Measurements from ENCODE around the gene HOXB3.

The HOXB3 gene

GRCh38 chr17:48589831-48590606, at the start of gene HOXB3:
HOXB3 (minus strand) TSS chr17:48590241; CDS start chr17:48552474, 37,767 bp downstream.
- DNase-seq = no peak

- no peak for DNase-seq
These were observed 49.1 kb upstream of the HOXB3 start for GRCh38 chr17:48639136-48639535.

DNA sequence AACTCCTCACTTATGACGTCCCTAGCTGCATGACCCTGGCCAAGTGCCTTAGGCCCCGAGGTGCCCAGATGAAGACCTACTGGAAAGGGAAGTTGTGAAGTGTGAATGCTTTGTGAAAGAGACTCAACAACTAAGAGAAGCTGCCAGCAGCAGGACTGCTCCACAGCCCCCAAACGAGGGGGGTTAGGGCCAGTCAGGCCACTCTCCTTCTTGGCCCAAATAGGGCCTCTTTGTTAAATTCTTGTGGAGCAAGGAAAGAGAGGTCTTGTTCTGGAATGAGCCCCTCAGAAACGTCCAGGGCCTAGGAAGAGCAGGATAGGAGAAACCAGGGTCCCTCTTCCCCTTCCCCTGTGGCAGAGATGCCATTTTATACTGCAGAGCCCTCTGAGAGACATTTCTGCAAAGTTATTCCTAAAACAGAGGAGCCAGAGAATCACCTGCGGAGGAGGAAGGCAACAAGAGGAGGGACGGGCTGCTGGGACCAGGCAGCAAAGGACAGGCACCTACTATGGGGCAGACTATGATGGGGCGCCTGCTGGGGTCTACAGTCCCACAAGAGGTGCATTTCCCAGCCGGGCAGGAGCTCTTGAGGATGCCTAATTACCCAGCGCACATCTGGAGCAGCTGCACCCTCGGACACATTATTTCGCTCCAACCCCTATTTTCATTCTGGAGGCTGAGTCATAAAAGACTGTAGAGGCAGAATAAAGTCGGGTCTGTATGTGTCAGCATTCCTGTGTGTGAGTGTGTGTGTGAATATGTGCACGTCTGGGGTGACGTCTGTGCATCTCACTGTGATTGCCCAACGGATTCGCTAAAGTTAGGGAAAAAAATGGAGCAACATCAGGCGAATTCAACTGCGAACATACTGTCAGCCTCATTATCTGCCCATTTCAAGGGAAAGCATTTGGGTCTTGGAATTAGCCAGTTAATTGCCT, 47.6 kb upstream of the HOXB3 start:
- no peak for DNase-seq

GRCh38 chr17:48636177-48637018, 46.4 kb upstream of the HOXB3 start:
- peak; percentile 78 to 89 for DNase-seq

DNA sequence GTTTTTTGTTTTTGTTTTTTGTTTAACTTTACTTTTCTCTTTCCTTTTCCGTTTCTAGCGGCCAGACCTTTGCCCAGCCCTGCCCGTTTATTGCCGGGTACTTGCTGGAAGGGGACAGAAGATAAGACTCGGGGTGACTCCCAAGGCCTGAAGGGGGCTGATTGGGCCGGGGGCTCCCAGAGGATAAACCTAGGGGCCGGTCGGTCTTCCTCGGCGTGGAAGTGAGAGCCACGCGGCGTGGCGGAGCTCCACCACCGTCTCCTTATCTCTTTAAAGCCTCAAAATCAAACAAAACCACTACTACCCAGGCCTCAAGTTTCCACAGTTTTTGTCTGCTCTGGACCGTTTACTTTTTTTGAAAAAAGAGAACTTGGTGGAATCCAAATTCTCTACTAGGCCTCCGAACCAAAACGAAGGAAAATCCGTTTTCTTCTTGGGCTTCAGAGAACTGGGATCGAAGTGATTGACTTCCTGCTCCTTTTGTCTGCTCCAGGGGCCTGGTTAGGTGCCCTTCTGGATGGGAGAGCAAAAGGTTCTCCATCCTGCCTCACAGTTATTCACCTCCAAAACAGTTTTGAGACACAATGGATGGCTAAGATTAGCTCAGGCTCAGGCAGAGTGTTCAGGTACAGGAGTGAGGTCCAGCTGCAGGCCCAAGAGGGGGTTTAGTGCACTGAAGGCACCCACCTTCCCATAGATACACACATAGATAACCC, 44.6 kb upstream of the HOXB3 start:
- DNase-seq = no peak

DNA sequence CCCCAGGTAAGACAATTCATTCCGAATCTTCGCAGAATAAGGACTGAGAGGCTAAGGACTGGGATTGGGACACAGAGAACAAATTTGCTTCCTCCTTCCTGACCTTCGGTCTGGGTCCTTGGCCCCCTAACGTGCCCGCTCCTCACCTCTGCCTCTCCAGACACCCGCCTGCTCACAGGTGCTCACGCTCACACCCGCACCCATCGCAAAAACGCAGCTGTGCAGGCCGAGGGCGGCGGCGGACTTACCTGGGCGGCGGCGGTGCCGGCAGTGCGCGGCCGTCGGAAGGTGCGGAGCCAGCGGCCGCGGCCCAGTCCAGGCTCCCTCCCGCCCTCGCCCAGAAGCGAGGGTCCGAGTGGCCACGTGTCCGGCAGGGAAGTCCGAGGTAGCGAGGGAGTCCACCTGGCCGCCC, 43.2 kb upstream of the HOXB3 start:
- DNase-seq = no peak

DNA sequence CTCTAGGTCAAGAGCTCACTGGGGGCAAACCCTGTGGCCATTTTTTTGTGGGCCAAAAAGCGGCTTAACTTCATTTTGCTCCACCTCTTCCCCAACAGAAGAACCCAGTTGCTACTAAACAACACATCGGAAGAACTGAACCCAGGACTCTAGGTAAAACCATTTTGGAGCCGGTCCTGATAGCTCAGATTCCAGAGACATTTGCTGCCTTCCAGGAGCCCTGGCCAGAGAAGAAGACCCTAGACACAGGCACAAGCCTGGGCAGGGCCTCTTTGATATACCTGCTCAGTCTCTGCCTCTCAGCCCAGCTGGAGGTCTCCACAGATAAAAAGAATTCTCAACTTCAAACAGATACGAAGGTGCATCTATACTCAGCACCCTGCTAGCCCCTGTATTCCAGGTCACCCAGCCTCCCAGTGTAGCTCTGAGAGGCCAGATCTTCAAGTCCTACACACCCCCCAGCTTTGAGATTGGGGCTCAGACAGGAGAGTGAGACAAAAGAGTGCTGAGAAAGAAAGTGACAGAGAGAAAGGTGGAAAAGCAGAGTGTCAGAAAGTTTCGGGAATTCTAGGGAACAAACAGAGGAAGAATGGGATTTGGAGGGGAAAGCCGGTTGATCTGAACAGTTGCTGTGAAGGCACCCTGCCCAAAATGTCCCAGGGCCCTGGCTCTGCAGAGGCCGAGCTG, 42.7 kb upstream of the HOXB3 start:
- no peak for DNase-seq

DNA sequence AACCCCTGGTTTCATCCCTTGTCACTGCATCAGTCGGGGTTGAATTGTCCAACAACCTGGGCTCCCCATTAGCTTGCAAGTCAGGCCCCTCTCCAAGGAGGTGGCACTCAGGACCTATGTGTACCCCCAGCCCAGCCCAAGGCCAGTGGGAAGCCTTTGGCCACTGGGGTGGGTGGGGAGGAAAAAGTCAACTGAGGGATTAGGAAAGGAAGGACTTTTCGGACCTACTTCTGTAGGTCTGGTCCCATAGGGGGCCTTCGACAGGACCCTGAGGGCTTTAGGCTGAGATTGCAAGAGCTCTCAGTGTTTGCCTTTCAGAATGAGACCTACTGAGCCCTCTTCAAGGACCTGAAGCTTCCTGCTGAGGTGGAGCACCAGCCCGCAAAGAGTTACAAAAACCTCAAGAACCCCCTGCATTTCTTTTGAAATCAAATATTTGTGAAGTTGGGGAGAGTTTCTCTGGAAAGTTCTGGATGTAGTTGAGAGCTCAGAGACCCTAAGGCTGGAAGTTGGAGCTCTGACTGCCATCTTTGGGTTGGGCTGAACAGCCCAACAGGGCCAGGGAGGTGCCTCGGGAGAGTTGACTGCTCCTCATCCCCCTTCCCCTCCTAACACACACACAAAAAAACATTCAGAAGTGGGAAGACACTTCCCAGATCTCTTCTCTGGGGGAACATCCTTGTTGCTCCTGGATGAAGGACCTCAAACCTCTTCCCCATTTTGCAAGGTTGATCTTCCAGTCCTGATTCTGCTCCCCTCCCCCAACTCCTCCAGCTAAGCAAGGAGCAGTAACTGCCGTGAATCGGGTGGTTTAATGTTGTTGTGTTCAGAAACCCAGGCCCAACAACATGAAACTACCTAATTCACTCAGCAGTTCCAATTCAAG, 41.9 kb upstream of the HOXB3 start:
- no peak for DNase-seq

DNA sequence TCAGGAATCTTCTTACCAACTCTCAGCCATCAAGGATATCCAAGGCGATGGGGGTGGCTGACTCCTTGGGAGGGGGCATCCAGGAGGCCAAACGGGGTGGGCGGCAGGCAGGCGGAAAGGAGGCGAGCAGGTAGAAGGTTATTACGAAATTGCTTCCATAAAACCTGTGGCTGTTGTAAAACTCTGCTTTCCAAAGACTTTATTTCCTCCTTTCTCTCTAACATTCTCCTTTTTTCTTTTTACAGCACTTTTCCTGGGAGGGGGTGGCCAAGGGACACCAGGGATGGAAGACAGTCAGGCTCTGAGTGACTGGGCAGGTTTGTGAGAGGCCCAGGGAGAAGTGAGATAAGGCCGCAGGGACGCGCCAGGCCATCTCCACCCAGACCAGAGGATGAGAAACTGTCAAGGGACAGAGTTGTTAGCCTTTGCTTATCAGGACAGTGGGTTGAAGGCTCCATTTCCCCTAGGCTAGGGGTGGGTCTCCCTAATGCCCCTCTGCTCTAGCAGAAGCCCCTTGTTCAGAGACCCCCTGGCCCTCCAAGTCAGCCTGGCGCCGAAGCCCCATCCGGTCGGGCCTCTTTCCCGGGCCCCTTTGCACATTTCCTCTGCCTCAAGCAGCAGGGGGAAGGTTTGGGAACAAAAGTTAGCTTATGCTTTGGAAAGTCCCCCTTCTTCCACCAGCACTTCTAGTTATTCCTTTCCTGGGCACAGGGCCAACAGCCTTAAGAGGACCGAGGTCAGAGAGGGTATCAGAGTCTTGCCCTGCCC, 41.1 kb upstream of the HOXB3 start:
- DNase-seq = no peak

GRCh38 chr17:48630009-48630924, 40.2 kb upstream of the HOXB3 start:
- no peak for DNase-seq

- no peak for DNase-seq
These were observed 39.3 kb upstream of the HOXB3 start for GRCh38 chr17:48629411-48629759.

GRCh38 chr17:48628649-48629410, 38.8 kb upstream of the HOXB3 start:
- no peak for DNase-seq

- DNase-seq = no peak
These were observed 37.8 kb upstream of the HOXB3 start for GRCh38 chr17:48627623-48628521.

DNA sequence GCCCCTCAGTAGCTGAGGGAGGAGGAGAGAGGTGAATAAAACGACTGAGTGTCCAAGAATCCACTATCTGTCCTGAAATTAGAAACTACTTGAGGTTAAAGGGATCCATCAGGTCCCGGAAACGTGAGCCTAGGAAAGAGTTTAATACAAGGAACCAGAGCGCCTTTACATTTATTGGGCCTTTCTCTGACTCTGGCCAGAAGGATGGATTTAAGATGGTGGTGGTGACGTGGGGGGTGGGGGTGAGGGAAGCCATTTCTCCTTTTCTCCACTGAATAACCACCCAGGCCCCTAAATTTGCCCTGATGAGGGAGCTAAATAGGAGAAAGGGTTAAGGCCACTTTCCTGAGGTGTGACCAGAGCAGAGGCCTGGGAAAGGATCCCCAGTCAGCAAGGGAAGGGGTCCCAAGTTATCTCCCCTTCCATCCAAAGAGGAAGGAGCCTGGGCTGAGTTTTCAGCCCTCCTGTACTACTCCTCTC, 37.1 kb upstream of the HOXB3 start:
- no peak for DNase-seq

- peak; percentile 55 to 56 for DNase-seq
These were observed 36.4 kb upstream of the HOXB3 start, which contains the start of gene HOXB9 for GRCh38 chr17:48626245-48627117. HOXB9 (minus strand) TSS chr17:48626358; CDS start chr17:48626269, 89 bp downstream.
